ENCODE measurements around the gene SGMS1. TPM values are rescaled to one million over a fixed set of nuclear protein-coding genes. Genes with fewer than 3 reads are reported as not detected.

Gene SGMS1
- total RNA-seq, 1 experiment from 2014 or later, result 24.7 TPM

GRCh38 chr10:50333872-50334271 lies 289.9 kb downstream of the SGMS1 start:
- no peak for DNase-seq (ENCODE audit: unreplicated experiment)
- Mint-ChIP-seq H3K27ac (ENCODE audit: low read depth, unreplicated experiment) (no peak overlapping the region), H3K9me3 (ENCODE audit: unreplicated experiment) (no peaks in the 10 kb centered on the region), H3K36me3 (ENCODE audit: insufficient read depth, unreplicated experiment) (peaks cover 6% of the 10 kb centered on the region), H3K4me3 (ENCODE audit: unreplicated experiment) (no peak overlapping the region), H3K27me3 (ENCODE audit: insufficient read depth, unreplicated experiment) (no peaks in the 10 kb centered on the region), H3K4me1 (ENCODE audit: insufficient read depth, unreplicated experiment) (no peaks in the 10 kb centered on the region)
- ChIA-PET CTCF (no interaction called here), POLR2A (no interaction called here)
- BruUV-seq (replicated peaks), result no TSS peak
- intact Hi-C loops (cut with micrococcal nuclease), result no loop called here
- TF ChIP-seq CTCF (IDR thresholded peaks at IDR 0.05; ENCODE audit: unreplicated experiment), result no peak

GRCh38 chr10:50332108-50332842 lies 291.5 kb downstream of the SGMS1 start:
- no peak overlapping the region for H3K4me3 Mint-ChIP-seq (ENCODE audit: unreplicated experiment)
- H3K27me3 Mint-ChIP-seq (ENCODE audit: insufficient read depth, unreplicated experiment), result no peaks in the 10 kb centered on the region
- no TSS peak for BruUV-seq (replicated peaks)
- H3K36me3 Mint-ChIP-seq (ENCODE audit: insufficient read depth, unreplicated experiment), result peaks cover 6% of the 10 kb centered on the region
- no peak for TF ChIP-seq CTCF (IDR thresholded peaks at IDR 0.05; ENCODE audit: unreplicated experiment)
- DNase-seq (ENCODE audit: unreplicated experiment), result no peak
- H3K27ac Mint-ChIP-seq (ENCODE audit: low read depth, unreplicated experiment), result no peak overlapping the region
- no peaks in the 10 kb centered on the region for H3K9me3 Mint-ChIP-seq (ENCODE audit: unreplicated experiment)
- CTCF ChIA-PET, result no interaction called here
- POLR2A ChIA-PET, result interaction anchor here (1.0 kb wide), 1 partner anchor 10 kb away, joined by 5 read pairs; no protein-coding TSS in a partner anchor
- peaks cover 7% of the 10 kb centered on the region for H3K4me1 Mint-ChIP-seq (ENCODE audit: insufficient read depth, unreplicated experiment)
- intact Hi-C loops (cut with micrococcal nuclease), result no loop called here

- Mint-ChIP-seq H3K4me1 (ENCODE audit: insufficient read depth, unreplicated experiment) (peaks cover 15% of the 10 kb centered on the region), H3K27me3 (ENCODE audit: insufficient read depth, unreplicated experiment) (no peaks in the 10 kb centered on the region), H3K36me3 (ENCODE audit: insufficient read depth, unreplicated experiment) (peaks cover 6% of the 10 kb centered on the region), H3K27ac (ENCODE audit: low read depth, unreplicated experiment) (no peak overlapping the region), H3K4me3 (ENCODE audit: unreplicated experiment) (no peak overlapping the region), H3K9me3 (ENCODE audit: unreplicated experiment) (no peaks in the 10 kb centered on the region)
- intact Hi-C loops (cut with micrococcal nuclease), result no loop called here
- no TSS peak for BruUV-seq (replicated peaks)
- no peak for TF ChIP-seq CTCF (IDR thresholded peaks at IDR 0.05; ENCODE audit: unreplicated experiment)
- no peak for DNase-seq (ENCODE audit: unreplicated experiment)
- CTCF ChIA-PET, result interaction anchor here (0.6 to 1.0 kb wide), 4 partner anchors 26 to 1759 kb away, joined by 3 to 4 read pairs (median 3); no protein-coding TSS in a partner anchor
- POLR2A ChIA-PET, result interaction anchor here (0.8 to 1.0 kb wide), 2 partner anchors 9 to 18 kb away, joined by 3 to 5 read pairs; no protein-coding TSS in a partner anchor
Measured at GRCh38 chr10:50331486-50331885, 292.3 kb downstream of the SGMS1 start.

- TF ChIP-seq CTCF (IDR thresholded peaks at IDR 0.05; ENCODE audit: unreplicated experiment), result no peak
- ChIA-PET POLR2A (interaction anchor here (0.6 to 6.1 kb wide), 17 partner anchors 9 to 298 kb away, joined by 3 to 63 read pairs (median 5); no protein-coding TSS in a partner anchor), CTCF (interaction anchor here (1.0 to 1.6 kb wide), 3 partner anchors 14 to 95 kb away, joined by 3 to 5 read pairs (median 3); no protein-coding TSS in a partner anchor)
- Mint-ChIP-seq H3K36me3 (ENCODE audit: insufficient read depth, unreplicated experiment) (peaks cover under 1% of the 10 kb centered on the region), H3K9me3 (ENCODE audit: unreplicated experiment) (no peaks in the 10 kb centered on the region), H3K27me3 (ENCODE audit: insufficient read depth, unreplicated experiment) (no peaks in the 10 kb centered on the region), H3K27ac (ENCODE audit: low read depth, unreplicated experiment) (peak overlapping the region; percentile 90), H3K4me1 (ENCODE audit: insufficient read depth, unreplicated experiment) (peaks cover 38% of the 10 kb centered on the region), H3K4me3 (ENCODE audit: unreplicated experiment) (peak overlapping the region; percentile 74)
- BruUV-seq (replicated peaks), result no TSS peak
- peak; percentile 94 for DNase-seq (ENCODE audit: unreplicated experiment)
- intact Hi-C loops (cut with micrococcal nuclease), result loop anchor here (5.0 kb wide), 2 partner anchors 70 to 90 kb away; no protein-coding TSS in a partner anchor
Measured at GRCh38 chr10:50326757-50327701, 296.7 kb downstream of the SGMS1 start.

Measured in MCF 10A (cell line).